ENCODE measurements around the gene OR51V1.
"Not testable (repeated sequence)": the region's sequence is repeated elsewhere in the genome, so short reads cannot be mapped to it uniquely, and the experiment has no call there.

The OR51V1 gene

GRCh38 chr11:5200582-5200981, at the start of gene OR51V1:
Gene OR51V1 (minus strand): TSS chr11:5200682. CDS start chr11:5200682, 0 bp downstream.
- no peak for DNase-seq (ENCODE audit: low read depth, low spot score)

- not testable (repeated sequence) for DNase-seq (ENCODE audit: low read depth, low spot score)
Measured at GRCh38 chr11:5249807-5250396, 49.4 kb upstream of the OR51V1 start, which contains the start of gene HBG1. Gene HBG1 (minus strand): TSS chr11:5249857. CDS start chr11:5249804, 53 bp downstream.

GRCh38 chr11:5248498-5248897, 48.0 kb upstream of the OR51V1 start:
- DNase-seq (ENCODE audit: low read depth, low spot score): not testable (repeated sequence)

- no peak for DNase-seq (ENCODE audit: low read depth, low spot score)
Measured at GRCh38 chr11:5247472-5248192, 47.1 kb upstream of the OR51V1 start.

- no peak for DNase-seq (ENCODE audit: low read depth, low spot score)
Measured at GRCh38 chr11:5246772-5247471, 46.4 kb upstream of the OR51V1 start.

- DNase-seq (ENCODE audit: low read depth, low spot score): no peak
Measured at GRCh38 chr11:5245155-5245554, 44.7 kb upstream of the OR51V1 start.

GRCh38 chr11:5243816-5244180, 43.3 kb upstream of the OR51V1 start:
- no peak for DNase-seq (ENCODE audit: low read depth, low spot score)

GRCh38 chr11:5242933-5243815, 42.7 kb upstream of the OR51V1 start:
- no peak for DNase-seq (ENCODE audit: low read depth, low spot score)

- no peak for DNase-seq (ENCODE audit: low read depth, low spot score)
Measured at GRCh38 chr11:5242208-5242607, 41.7 kb upstream of the OR51V1 start.

GRCh38 chr11:5241458-5241857, 41.0 kb upstream of the OR51V1 start:
- DNase-seq (ENCODE audit: low read depth, low spot score): no peak

GRCh38 chr11:5240458-5240857, 40.0 kb upstream of the OR51V1 start:
- DNase-seq (ENCODE audit: low read depth, low spot score): no peak

GRCh38 chr11:5240056-5240455, 39.6 kb upstream of the OR51V1 start:
- no peak for DNase-seq (ENCODE audit: low read depth, low spot score)

- no peak for DNase-seq (ENCODE audit: low read depth, low spot score)
Measured at GRCh38 chr11:5239046-5239445, 38.6 kb upstream of the OR51V1 start.

GRCh38 chr11:5238486-5238885, 38.0 kb upstream of the OR51V1 start:
- no peak for DNase-seq (ENCODE audit: low read depth, low spot score)

- DNase-seq (ENCODE audit: low read depth, low spot score): no peak
Measured at GRCh38 chr11:5237420-5237819, 36.9 kb upstream of the OR51V1 start.

GRCh38 chr11:5235364-5236095, 35.0 kb upstream of the OR51V1 start:
- DNase-seq (ENCODE audit: low read depth, low spot score): no peak

GRCh38 chr11:5234381-5234834, 33.9 kb upstream of the OR51V1 start, which contains the start of gene HBD:
Gene HBD (minus strand): TSS chr11:5234483. CDS start chr11:5234433, 50 bp downstream.
- DNase-seq (ENCODE audit: low read depth, low spot score): no peak

GRCh38 chr11:5233307-5233706, 32.8 kb upstream of the OR51V1 start:
- no peak for DNase-seq (ENCODE audit: low read depth, low spot score)

- no peak for DNase-seq (ENCODE audit: low read depth, low spot score)
Measured at GRCh38 chr11:5232821-5233220, 32.3 kb upstream of the OR51V1 start.

- DNase-seq (ENCODE audit: low read depth, low spot score): no peak
Measured at GRCh38 chr11:5232176-5232575, 31.7 kb upstream of the OR51V1 start.

GRCh38 chr11:5231111-5231510, 30.6 kb upstream of the OR51V1 start:
- DNase-seq (ENCODE audit: low read depth, low spot score): no peak
